ENCODE results near the gene RAB1B. TPM values are rescaled to one million over a fixed set of nuclear protein-coding genes. Genes with fewer than 3 reads are reported as not detected.

The RAB1B gene
- total RNA-seq, 1 donor from 2014 or later: 115 TPM

DNA sequence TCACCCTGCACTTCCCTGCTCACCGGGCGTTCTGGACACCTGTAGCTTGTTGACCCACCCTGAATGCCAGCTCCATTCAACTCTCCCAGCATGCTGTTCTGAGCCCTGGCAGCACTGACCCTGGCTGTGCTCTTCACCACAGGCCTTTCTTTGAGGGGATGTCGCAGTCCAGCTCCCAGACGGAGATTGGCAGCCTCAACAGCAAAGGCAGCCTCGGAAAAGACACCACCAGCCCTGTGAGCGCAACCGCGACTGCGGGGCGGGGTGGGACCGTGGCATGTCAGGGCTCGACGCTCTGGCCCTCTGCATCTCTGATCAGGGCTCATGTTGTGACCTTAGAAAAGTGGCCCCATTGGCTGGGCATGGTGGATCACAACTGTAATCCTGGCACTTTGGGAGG, 47.4 kb upstream of the RAB1B start:
- POLR2A ChIA-PET: interaction anchor here (0.6 to 2.0 kb wide), 4 partner anchors 47 to 363 kb away, joined by 3 to 10 read pairs (median 6); partner anchors contain the start of genes RAB1B and YIF1A
- ATAC-seq (ENCODE audit: low read depth) (no peak), DNase-seq (no peak)
- intact Hi-C loops (cut with micrococcal nuclease): loop anchor here (1.0 kb wide), 1 partner anchor 153 kb away; no protein-coding TSS in a partner anchor
- Mint-ChIP-seq H3K27me3 (no peaks in the 10 kb centered on the region), H3K4me1 (peaks cover 20% of the 10 kb centered on the region), H3K27ac (peak overlapping the region; percentile 99), H3K4me3 (no peak overlapping the region), H3K36me3 (ENCODE audit: low read depth) (peaks cover 80% of the 10 kb centered on the region), H3K9me3 (no peaks in the 10 kb centered on the region)
- TF ChIP-seq, protein P1, sequence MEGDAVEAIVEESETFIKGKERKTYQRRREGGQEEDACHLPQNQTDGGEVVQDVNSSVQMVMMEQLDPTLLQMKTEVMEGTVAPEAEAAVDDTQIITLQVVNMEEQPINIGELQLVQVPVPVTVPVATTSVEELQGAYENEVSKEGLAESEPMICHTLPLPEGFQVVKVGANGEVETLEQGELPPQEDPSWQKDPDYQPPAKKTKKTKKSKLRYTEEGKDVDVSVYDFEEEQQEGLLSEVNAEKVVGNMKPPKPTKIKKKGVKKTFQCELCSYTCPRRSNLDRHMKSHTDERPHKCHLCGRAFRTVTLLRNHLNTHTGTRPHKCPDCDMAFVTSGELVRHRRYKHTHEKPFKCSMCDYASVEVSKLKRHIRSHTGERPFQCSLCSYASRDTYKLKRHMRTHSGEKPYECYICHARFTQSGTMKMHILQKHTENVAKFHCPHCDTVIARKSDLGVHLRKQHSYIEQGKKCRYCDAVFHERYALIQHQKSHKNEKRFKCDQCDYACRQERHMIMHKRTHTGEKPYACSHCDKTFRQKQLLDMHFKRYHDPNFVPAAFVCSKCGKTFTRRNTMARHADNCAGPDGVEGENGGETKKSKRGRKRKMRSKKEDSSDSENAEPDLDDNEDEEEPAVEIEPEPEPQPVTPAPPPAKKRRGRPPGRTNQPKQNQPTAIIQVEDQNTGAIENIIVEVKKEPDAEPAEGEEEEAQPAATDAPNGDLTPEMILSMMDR (IDR thresholded peaks at IDR 0.05): no peak
- CTCF ChIA-PET: interaction anchor here (1.4 to 3.8 kb wide), 2 partner anchors 61 to 91 kb away, joined by 6 to 23 read pairs; no protein-coding TSS in a partner anchor

DNA sequence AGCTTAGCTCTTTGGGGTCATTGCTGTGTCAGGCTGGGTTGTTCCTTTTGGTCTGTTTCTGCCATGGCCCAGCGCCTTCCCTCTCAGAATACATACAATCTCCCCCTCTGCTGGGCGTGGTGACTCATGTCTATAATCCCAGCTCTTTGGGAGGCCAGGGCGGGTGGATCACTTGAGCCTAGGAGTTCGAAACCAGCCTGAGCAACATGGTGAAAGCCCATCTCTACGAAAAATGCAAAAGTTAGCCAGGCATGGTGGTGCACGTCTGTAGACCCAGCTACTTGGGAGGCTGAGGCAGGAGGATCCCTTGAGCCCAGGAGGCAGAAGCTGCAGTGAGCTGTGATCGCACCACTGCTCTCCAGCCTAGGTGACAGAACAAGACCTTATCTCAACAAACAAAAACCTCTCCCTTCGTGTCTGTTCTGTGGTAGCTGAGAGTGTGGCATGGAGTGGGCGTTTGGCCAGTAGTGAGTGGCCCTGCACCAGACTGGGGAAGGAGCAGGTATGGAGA, 46.7 kb upstream of the RAB1B start:
- peaks cover 74% of the 10 kb centered on the region for H3K36me3 Mint-ChIP-seq (ENCODE audit: low read depth)
- CTCF ChIA-PET: interaction anchor here (0.8 to 3.8 kb wide), 10 partner anchors 9 to 152 kb away, joined by 3 to 23 read pairs (median 3); partner anchors contain the start of gene YIF1A
- no peaks in the 10 kb centered on the region for H3K9me3 Mint-ChIP-seq
- peaks cover 20% of the 10 kb centered on the region for H3K4me1 Mint-ChIP-seq
- ATAC-seq (ENCODE audit: low read depth) (peak; percentile 13), DNase-seq (no peak)
- H3K27me3 Mint-ChIP-seq: no peaks in the 10 kb centered on the region
- POLR2A ChIA-PET: interaction anchor here (0.6 to 2.0 kb wide), 6 partner anchors 46 to 511 kb away, joined by 4 to 10 read pairs (median 5); partner anchors contain the start of genes CD248, RAB1B and YIF1A
- peak overlapping the region; percentile 28 for H3K4me3 Mint-ChIP-seq
- peak overlapping the region; percentile 99 for H3K27ac Mint-ChIP-seq
- TF ChIP-seq, protein P1 (IDR thresholded peaks at IDR 0.05): no peak
- intact Hi-C loops (cut with micrococcal nuclease): loop anchor here (1.0 to 2.0 kb wide), 8 partner anchors 37 to 219 kb away; partner anchors contain the start of genes BANF1 and EIF1AD

DNA sequence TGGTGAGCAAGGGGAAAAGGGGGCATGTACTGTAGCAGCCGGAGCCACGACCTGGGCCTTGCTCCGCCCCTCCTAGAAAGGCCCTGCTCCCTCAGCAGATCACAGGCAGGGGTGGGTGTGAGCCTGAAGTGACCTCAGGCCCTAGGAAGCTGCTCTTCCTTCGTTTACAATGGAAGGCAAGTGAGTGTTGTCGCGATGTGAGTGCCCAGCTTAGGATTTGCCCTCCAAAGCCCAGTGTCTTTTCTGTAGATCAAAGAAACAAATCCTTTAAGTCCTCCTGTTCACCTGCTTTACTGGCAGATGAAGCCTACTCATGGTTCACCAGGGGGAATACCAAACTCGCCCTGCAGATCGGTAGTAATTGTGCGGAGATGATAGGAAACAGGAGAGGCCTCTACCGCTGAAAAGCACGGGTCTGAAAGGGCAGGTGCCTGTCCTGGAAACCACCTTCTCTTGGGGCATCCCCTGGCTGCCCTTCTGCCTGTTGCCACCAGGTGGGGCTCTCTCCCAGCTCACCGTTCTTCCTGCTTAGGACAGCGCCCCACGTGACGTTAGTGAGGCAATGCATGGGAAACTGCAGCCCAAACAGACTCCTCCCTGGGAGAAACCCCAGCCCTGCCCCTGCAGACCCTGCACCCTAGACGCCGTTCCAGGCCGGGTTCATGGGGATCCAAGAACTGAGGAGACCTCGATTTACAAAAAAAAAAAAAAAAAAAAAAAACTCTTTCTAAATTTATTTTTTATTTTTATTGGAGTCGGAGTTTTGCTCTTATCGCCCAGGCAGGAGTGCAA, 45.9 kb upstream of the RAB1B start:
- Mint-ChIP-seq H3K4me1 (peaks cover 20% of the 10 kb centered on the region), H3K27me3 (no peaks in the 10 kb centered on the region), H3K4me3 (peak overlapping the region; percentile 64), H3K27ac (peak overlapping the region; percentile 99), H3K36me3 (ENCODE audit: low read depth) (peaks cover 73% of the 10 kb centered on the region), H3K9me3 (no peaks in the 10 kb centered on the region)
- CTCF ChIA-PET: interaction anchor here (0.6 to 3.8 kb wide), 11 partner anchors 10 to 153 kb away, joined by 3 to 23 read pairs (median 3); partner anchors contain the start of gene YIF1A
- TF ChIP-seq, protein P1 (IDR thresholded peaks at IDR 0.05): peak; percentile 93
- ATAC-seq (ENCODE audit: low read depth) (peak; percentile 96), DNase-seq (peak; percentile 85)
- POLR2A ChIA-PET: interaction anchor here (0.5 to 2.0 kb wide), 11 partner anchors 8 to 512 kb away, joined by 3 to 10 read pairs (median 5); partner anchors contain the start of genes CD248, RAB1B and YIF1A
- intact Hi-C loops (cut with micrococcal nuclease): loop anchor here (1.0 to 2.0 kb wide), 7 partner anchors 36 to 220 kb away; partner anchors contain the start of genes BANF1 and EIF1AD

DNA sequence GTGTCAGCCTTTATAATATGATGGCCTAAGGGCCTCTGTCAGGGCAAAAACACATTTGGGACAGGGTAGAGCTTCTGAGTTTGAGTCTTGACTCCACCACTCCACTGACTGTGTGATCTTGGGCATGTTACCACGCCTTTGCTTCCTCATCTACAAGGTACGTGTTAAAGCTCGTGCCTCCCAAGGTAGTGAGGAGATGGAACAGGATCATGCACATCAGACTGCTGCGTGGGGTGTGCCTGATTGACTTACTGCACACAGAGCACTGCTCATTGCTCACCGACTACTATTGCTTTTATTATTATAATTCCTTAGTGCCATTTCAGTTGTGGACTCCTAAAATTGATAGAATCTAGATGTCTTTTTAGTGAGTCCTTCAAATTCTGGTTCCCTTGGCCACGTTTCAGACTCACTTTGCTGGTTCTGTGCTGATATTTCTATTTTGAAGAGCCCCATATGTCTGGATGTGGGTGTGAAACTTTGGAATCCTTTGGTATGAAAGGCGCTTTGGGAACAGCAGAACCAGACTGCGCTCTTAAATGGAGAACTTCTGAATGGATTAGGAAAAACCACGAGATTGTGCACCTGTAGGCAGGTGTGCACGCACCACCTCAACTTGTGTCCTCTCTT, 44.1 kb upstream of the RAB1B start:
- no peak overlapping the region for H3K4me3 Mint-ChIP-seq
- no peaks in the 10 kb centered on the region for H3K9me3 Mint-ChIP-seq
- ATAC-seq (ENCODE audit: low read depth): no peak
- DNase-seq: no peak
- CTCF ChIA-PET: interaction anchor here (3.8 kb wide), 1 partner anchor 58 kb away, joined by 23 read pairs; no protein-coding TSS in a partner anchor
- POLR2A ChIA-PET: interaction anchor here (0.6 to 1.7 kb wide), 2 partner anchors 44 to 153 kb away, joined by 4 to 7 read pairs; partner anchors contain the start of gene RAB1B
- no peaks in the 10 kb centered on the region for H3K27me3 Mint-ChIP-seq
- H3K4me1 Mint-ChIP-seq: peaks cover 18% of the 10 kb centered on the region
- TF ChIP-seq, protein P1 (IDR thresholded peaks at IDR 0.05): no peak
- peaks cover 73% of the 10 kb centered on the region for H3K36me3 Mint-ChIP-seq (ENCODE audit: low read depth)
- intact Hi-C loops (cut with micrococcal nuclease): no loop called here
- no peak overlapping the region for H3K27ac Mint-ChIP-seq

Measured in activated B cell treated with CpG ODN at 0.5 μM for 24 hours (primary cell).